Urinary bladder (tissue), 4 donors: ENCODE data around the gene RPS6KB1. TPM values are rescaled to one million over a fixed set of nuclear protein-coding genes. Genes with fewer than 3 reads are reported as not detected.
"Not testable (repeated sequence)": the region's sequence is repeated elsewhere in the genome, so short reads cannot be mapped to it uniquely, and the experiment has no call there.

Experiments used
- DNase-seq: peaks from one replicate; pipeline ENCODE4 v3.0.0-alpha.2; 2015; ENCODE audit errors: extremely low spot score
- H3K27ac ChIP-seq: one replicate; pipeline ENCODE4 v1.5.1; 2013; ENCODE audit warnings: low read depth, mild to moderate bottlenecking, moderate library complexity
- H3K36me3 ChIP-seq: one replicate; pipeline ENCODE4 v1.6.1; 2013; ENCODE audit warnings: mild to moderate bottlenecking, moderate library complexity; ENCODE audit not compliant: insufficient read depth
- H3K4me1 ChIP-seq: one replicate; pipeline ENCODE4 v1.6.1; 2013; ENCODE audit warnings: mild to moderate bottlenecking, moderate library complexity; ENCODE audit not compliant: insufficient read depth
- H3K4me3 ChIP-seq: one replicate; pipeline ENCODE4 v1.5.1; 2013; ENCODE audit warnings: low read depth, low read length
- WGBS: extraction: QIAGEN DNeasy Blood & Tissue Kit; methylation state at CpG from one replicate; pipeline ENCODE4 v1.1.7; 2013; 5-methylcytosine and 5-hydroxymethylcytosine counted together
- polyA plus RNA-seq: library from polyadenylated mRNA; stranded (reverse); fragments of 200-250 nt; gene quantifications from one replicate; pipeline ENCODE4 v1.2.3, GENCODE V29; 2013
- small RNA-seq: library from RNA; depleted of rRNA; stranded (forward); fragments of <200 nt; gene quantifications from one replicate; pipeline ENCODE3, GENCODE V24; 2014
- total RNA-seq: library from RNA; depleted of rRNA; stranded (reverse); fragments of >200 nt; gene quantifications from one replicate; pipeline ENCODE4 v1.2.3, GENCODE V29; 2014
- donor health status: healthy with polysubstance abuse.
- donor health status: healthy.

The RPS6KB1 gene
- total and polyA plus RNA-seq, 2 donors = 13.2 to 61.8 TPM

- H3K4me1 ChIP-seq, H3K4me3 ChIP-seq, H3K36me3 ChIP-seq, DNase-seq, H3K27ac ChIP-seq: not testable (repeated sequence)
- 93% methylated on average over 6 of the region's 6 CpGs for WGBS
Measured at GRCh38 chr17:59975166-59975565, 82.2 kb downstream of the RPS6KB1 start.

GRCh38 chr17:59996608-59997007, 103.7 kb downstream of the RPS6KB1 start:
- H3K27ac ChIP-seq, H3K4me3 ChIP-seq, H3K4me1 ChIP-seq, H3K36me3 ChIP-seq, DNase-seq: not testable (repeated sequence)
- WGBS = 69% methylated on average over 2 of the region's 3 CpGs

Small RNA genes within 50 kb of the gene (small RNA-seq; reads per million reads assigned to genes)
- gene RNU6-450P (not detected), gene RPS29P21 (not detected)

Other genes with a start within 250 kb of the RPS6KB1 start
- 9.4 TPM for gene PTRH2, start 185.7 kb upstream of the RPS6KB1 start, total RNA-seq
- 25.5 TPM for gene PTRH2, start 185.7 kb upstream of the RPS6KB1 start, polyA plus RNA-seq
- 231 TPM for gene VMP1, start 185.5 kb upstream of the RPS6KB1 start, total RNA-seq
- gene VMP1, start 185.5 kb upstream of the RPS6KB1 start, polyA plus RNA-seq = 157 TPM
- gene TUBD1, start 178 bp upstream of the RPS6KB1 start, total RNA-seq = 15.9 TPM
- gene TUBD1, start 178 bp upstream of the RPS6KB1 start, polyA plus RNA-seq = 8.4 TPM
- 32.1 TPM for gene RNFT1, start 71.6 kb downstream of the RPS6KB1 start, total RNA-seq
- 9.9 TPM for gene RNFT1, start 71.6 kb downstream of the RPS6KB1 start, polyA plus RNA-seq
- 21.4 TPM for gene HEATR6, start 185.8 kb downstream of the RPS6KB1 start, total RNA-seq
- 12.1 TPM for gene HEATR6, start 185.8 kb downstream of the RPS6KB1 start, polyA plus RNA-seq